Muscle of back (tissue), 11 donors: ENCODE data around the gene PRR7. TPM values are rescaled to one million over a fixed set of nuclear protein-coding genes. Genes with fewer than 3 reads are reported as not detected.

Source experiments
- DNase-seq, 3 donors: peaks; one replicate each; pipeline versions ENCODE4 v3.0.0 to v3.0.0-alpha.2; 2013
- polyA plus RNA-seq, 10 donors: library from polyadenylated mRNA; unstranded; fragments of 120-200 nt; gene quantifications; one replicate each; pipeline ENCODE4 v1.2.1, GENCODE V29; 2013; ENCODE audit not compliant: insufficient read length in 10 of 10

Gene PRR7
- polyA plus RNA-seq, 10 donors, result 0.43 to 1.4 (median 0.78) TPM

DNA sequence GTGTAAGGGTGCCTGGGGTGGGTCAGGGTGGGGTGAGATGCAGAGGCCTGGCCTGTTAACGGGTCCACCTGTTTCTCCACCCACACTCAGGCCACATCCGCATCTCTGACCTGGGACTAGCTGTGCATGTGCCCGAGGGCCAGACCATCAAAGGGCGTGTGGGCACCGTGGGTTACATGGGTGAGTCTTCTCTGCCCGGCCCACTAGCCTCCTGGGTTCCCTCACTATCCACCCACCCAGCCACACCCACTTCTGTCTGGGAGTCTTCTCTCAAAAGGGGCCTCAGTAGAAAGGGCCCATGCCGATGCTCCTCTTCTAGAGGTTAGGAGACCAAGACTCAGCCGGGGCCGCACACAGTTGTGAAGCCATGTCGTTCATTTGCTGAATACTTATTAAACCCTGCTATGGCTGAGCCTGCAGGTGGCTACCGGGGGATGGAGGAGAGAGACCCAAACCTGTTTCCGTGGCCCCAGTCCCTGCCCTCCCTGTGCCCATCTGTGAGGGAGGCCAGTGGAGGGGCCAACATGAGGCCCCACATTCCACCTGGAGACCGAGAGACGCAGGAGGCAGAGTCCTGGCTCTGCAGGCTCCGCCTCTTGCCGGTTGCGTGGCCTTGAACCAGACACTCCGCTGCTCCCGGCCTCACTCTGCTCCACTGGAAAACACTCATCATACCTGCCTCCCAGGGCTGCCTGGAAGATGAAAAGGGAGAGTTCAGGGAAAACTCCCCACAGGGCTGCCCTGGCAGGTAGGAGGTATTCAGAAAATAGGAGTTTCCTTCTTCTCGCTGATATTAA is 11.5 kb upstream of the PRR7 start:
- no peak for DNase-seq

DNA sequence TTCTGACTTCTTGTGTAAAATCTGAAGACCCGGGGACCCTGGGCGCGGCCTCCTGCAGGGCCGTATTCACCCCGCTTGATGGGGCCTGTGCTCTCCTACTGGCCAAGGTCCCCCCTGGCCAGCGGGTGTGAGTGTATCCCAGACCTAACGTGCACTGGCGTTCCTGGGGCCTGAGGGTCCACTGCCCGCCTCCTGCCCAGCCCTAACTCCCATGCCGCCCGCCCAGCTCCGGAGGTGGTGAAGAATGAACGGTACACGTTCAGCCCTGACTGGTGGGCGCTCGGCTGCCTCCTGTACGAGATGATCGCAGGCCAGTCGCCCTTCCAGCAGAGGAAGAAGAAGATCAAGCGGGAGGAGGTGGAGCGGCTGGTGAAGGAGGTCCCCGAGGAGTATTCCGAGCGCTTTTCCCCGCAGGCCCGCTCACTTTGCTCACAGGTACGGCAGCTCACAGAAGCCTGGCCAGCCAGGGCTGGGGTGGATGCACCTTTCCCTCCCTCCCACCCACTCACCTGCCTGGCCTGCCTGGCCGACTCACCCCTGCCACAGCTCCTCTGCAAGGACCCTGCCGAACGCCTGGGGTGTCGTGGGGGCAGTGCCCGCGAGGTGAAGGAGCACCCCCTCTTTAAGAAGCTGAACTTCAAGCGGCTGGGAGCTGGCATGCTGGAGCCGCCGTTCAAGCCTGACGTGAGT is 10.6 kb upstream of the PRR7 start:
- DNase-seq, result no peak

DNA sequence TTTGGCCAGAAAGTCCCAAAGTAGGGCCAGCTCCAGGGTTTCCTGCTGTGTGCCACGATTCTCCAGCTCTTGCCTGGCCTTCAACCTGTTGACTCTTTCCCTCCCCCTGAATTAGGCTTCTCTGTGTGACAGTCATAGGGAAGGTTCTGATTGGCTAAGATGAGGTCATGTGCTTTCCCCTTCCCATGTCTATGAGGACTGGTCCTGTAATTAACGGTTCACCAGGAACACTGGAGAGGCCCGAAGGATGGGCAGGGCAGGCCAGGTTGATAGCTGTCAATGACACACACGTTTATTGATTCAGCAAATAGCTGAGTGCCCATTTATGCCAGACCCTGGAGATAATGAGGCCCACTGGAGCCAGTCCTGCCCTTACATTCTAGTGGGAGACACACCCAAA is 9.0 kb upstream of the PRR7 start:
- DNase-seq, result no peak

DNA sequence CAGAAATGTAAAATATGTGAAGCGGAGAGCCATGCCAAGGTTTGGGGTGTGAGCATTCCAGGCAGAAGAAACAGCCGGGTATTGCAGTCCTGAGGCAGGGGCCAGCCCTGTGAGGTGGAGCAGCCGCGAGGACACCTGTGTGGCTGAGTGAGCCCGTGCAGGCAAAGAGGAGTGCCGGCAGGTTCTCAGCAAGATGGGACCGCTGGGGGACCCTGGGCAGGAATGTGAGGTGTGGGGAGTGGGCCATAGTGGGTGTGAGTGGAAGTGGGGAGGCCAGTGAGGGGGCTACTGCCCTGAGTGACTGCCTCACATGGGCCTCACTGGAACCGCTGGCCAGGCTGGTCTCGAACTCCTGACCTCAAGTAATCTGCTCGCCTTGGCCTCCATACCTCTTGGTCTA is 8.1 kb upstream of the PRR7 start:
- no peak for DNase-seq

DNA sequence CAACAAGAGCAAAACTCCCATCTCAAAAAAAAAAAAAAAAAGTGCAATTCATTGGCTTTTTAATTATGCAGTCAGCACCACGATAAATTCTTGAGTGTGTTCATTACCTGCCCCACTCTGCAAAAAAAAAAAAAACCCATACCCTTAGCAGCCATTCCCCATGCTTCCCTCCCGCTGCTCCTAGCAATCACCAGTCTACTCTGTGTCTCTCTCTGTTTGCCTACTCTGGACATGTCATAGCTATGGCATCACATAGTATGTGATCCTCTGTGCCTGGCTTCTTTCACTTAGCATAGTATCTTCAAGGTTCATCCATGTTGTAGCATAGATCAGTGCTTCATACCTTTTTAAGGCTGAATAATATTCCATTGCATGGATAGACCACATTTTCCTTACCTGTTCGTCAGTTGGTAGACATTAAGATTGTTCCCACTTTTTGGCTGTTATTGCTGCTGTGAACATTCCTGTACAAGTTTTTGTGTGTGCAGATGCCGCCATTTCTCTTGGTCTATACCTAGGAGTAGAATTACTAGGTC is 7.0 kb upstream of the PRR7 start:
- DNase-seq, result no peak

DNA sequence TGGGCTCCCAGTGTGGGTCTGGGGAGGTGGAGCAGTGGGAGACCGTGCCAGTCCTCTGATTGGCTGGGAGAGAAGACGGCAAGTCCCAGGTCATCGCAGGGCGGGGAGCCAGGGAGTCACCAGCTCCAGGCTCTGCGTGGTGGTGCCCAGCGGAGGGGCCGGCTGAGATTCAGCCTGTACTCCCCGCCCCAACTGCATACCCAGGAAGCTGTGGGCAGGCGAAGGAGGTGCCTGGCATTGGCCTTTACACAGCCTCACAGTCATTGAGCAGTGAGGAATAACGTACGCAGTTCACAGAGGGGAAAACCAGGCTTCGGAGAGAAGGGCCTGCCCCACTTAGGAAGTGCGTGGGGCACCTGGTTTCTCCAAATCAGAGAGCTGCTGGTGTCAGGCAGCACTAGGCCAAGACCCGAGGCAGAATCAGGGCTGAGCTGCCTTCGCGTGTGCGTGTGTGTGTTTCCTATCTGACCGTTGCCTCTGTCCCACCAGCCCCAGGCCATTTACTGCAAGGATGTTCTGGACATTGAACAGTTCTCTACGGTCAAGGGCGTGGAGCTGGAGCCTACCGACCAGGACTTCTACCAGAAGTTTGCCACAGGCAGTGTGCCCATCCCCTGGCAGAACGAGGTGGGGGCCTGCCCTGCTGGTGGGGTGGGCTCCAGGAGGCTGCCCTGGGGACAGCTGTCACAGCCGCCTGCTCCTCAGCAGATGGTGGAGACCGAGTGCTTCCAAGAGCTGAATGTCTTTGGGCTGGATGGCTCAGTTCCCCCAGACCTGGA is 6.2 kb upstream of the PRR7 start:
- DNase-seq, result no peak

DNA sequence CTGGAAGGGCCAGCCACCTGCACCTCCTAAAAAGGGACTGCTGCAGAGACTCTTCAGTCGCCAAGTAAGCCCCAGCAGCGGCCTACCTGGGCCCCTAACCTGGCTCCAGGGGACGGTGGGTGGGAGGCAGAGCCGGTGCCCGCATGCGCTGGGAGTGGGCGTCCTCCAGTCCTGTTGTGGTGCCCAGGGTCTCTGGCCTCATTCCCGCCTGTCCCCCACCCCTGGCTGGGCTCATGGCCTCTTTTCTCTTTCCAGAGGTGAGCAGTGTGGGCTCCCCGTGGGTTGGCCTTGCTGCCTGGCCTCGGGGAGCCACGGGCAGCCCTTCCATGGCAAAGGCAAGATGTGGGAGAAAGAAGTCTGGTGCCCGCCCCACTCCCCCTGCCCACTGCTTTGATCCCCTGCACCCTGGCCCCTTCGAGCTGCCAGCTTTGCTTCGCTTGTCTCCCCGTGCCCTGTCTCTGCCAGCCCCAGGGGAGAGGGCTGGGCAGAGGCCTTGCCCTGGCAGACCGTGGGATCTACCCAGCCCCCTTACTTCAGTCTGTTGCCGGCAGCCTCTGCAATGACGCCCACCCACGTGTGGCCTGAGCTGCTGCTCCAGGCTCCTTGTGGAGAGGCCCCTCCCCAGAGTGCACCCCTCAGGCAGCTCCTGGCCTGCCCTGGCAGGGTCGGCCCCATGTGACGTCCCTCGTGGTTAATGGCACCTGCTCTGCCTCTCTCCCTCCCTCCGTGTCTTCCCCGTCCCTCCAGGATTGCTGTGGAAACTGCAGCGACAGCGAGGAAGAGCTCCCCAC is 5.4 kb upstream of the PRR7 start:
- no peak for DNase-seq

DNA sequence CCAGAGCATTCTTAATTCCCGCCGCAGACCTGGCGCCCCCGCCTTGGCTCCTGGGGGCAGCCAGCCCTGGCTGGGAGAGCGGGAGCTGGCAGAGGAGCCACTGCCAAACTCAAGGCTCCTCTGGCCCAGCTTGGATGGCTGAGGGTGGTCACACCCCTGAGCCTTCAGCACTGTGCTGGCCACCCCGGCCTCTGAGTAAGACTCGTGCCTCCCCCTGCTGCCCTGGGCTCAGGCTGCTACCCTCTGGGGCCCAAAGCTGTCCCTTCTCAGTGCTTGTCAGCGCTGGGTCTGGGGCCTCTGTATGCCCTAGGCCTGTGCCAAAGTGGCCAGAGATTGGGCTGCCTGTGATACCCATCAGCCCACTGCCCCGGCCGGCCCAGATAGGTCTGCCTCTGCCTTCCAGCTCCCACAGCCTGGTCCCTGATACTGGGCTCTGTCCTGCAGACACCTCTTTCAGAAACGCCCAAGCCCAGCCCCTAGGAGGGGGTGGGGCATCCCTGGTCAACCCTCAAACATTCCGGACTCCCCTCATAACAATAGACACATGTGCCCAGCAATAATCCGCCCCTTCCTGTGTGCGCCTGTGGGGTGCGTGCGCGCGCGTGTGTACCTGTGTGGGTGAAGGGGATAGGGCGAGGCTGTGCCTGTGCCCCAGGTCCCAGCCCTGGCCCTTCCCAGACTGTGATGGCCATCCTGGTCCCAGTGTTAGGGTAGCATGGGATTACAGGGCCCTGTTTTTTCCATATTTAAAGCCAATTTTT is 4.4 kb upstream of the PRR7 start:
- DNase-seq, result no peak

DNA sequence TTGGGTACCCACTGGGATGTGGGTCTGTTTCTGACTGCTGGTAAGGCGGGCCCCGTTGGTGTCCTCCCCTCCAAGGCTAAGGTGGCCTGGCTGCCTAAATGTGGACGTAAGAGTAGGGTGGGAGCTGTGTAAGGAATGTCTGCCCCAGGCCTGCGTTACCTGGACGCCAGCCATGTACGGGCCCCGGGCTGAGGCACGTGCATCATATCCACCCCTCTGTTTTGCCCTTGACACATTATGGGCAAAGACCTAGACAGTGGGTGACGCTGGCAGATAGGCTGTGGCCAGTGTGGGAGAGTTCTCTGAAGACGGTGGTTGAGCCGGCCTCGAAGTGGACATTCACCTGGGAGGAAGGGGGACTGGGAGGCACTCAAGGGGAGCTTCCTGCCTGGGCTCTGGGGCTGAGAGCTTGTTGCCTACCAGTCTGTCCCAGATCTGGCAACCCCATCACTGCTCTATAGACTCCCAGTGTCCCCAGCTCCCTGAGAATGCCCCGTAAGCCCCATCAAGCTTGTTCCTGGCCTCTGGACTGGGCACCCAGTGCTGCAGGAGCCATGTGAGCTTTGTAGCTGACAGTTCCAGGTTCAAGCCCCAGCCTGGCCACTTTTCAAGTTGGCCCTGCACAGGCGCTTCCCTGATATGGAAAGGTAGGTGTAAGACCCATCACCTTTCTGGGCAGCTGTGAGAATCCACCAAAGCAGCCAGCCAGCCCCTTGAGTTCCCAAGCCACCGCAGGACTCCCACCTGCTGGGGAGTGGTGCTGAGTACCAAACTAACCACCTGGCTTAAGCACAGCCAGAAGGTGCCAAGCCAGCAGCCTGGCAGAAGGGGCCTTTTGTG is 3.2 kb upstream of the PRR7 start:
- no peak for DNase-seq

DNA sequence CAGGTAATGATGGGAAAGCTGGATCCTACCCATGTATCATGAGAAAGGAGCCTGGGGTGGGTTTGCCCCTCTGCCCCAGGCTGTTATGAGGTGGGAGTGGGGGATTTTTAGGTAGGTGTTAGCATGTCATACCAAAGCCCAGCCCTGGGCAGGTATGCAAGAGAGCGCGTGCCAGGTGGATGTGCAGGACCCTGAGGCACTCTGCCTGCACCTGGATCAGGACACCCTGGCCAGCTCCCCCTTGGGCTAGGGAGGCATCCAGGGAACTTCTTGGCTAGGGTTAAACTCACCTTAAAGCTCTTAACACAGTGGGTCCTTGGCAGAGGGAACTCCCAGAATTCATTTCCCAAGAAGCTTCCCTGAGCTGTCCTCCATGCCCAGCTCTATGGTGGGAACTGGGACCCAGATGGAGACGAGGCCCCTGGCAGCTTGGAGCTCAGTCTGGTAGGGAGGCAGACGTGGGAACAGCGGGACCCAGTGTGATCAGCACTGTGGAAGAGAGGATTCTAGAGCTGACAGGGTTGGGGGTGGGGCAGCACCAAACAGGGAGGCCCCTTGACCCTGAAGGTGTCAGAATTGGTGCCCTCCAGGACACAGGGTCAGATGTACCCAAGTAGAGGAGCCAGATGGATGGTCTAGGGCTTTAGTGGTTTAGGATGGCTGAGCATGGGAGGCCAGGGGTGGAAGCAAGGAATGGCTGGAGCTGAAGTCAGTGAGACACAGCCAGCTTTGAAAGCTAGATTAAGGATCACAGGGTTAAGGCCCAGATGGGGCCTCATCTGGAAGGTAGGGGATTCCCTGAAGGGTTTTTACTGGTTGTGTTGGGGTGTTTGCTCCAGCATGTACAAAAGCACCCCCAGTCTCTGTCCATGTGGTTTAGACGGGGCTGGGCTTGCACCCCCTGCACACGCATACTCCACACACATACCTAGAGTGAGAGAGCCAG is 2.2 kb upstream of the PRR7 start:
- no peak for DNase-seq

DNA sequence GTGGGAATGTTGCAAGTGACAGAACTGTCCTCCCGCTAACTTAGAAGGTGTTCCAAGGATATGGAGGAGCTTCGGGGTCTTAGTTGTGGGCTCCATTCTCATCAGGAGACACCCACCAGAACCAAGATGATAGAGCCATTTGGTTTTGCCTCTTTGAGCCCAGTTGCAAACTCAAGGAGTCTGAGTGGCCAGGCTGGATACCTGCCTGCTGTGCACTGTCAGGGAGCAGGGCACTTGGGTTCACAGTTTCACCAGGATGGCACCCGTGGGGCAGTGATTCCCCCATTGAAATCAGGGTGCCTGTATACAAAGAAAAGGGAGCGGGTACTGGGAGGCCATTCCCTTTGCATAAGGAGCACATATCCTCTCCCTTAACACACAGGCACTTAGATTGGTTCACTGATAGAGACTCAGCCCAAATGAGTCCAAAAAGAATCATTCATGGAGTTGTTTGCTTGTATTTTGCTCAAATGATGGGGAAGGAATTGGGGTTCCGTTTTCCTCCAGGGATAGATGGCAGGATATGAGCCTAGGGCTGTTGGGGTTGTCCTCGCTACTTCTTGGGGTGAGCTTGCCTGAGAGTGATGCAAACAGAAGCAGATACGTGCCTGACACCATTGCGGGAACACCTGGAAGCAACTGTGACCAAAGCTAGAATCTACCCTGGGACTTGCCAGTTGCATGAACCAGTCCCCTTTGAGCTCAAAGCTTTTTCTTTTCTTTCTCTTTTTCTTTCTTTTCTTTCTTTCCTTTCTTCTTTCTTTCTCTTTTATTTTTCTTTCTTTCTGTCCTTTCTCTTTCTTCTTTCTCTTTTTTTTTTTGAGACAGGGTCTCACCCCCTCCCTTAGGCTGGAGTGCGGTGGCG is 1.3 kb upstream of the PRR7 start:
- DNase-seq, result no peak

DNA sequence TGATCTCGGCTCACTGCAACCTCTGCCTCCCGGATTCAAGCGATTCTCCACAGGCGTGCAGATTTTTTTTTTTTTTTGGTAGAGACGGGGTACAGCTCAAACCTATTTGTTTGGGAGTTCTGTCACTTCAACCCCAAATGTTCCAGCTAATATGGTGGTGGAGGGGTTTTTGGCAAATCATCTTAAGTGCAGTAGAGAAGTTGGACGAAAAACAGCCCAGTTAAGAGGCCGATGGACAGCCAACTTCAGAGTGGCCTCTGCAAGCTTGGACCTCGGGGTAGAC is 756 bp upstream of the PRR7 start:
- DNase-seq, result no peak

DNA sequence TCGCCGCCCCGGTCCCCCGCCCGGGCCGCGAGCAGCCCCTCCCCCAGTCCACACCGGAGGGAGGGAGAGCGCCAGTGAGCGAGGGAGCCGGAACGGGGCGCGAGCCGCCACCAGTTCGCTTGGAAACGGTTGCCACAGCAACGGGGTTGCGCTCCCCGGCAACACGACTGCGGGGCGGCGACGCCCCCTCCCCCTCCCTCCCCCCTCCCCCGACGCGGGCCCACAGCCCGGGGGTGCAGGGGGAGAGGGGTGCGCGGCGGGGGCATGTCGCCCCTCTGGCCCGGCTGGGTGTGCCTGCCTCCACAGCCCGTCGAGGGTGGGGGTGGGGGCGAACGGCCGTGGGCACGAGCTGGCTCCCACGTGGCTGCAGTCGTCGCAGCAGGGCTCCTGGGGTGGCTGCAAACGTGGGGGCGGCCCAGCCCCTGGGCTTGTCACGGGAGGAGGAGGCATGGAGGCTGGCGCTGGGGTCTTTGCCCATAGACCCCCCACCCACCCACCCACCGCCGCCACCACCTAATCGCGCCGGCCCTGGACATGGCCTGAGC is 524 bp downstream of the PRR7 start:
- DNase-seq, result peak in 2 of 3 donors; percentile 67 to 77

DNA sequence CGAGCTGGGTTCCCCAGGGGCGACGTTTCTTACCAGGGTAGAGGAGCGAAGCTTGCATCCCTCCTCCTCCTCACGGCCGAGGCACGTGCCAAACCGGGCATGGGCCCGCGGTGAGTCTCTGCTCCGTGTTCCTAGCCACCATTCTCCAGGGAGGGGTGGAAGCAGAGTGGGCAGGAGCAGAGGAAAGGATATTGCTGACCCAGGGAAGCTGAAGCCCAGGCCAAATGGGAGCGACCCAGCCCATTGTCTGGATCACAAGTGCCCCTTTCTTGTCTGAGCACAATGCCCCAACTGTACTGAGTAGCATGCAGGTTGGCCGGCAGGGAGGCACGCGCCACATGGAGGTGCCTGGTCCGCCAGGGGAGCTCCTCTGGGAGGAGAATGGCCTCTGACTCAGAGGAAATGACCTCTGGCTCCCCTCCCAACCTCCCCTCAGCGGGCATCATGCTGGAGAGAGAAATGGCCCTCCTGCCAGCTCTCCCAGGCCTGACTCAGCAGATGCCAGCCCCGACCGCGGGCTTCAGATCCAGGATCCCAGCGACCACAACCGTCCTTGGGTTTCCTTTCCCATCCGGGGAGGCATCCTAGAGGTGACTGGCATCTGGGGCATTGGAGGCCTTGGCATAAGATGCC is 1.1 kb downstream of the PRR7 start:
- DNase-seq, result no peak

DNA sequence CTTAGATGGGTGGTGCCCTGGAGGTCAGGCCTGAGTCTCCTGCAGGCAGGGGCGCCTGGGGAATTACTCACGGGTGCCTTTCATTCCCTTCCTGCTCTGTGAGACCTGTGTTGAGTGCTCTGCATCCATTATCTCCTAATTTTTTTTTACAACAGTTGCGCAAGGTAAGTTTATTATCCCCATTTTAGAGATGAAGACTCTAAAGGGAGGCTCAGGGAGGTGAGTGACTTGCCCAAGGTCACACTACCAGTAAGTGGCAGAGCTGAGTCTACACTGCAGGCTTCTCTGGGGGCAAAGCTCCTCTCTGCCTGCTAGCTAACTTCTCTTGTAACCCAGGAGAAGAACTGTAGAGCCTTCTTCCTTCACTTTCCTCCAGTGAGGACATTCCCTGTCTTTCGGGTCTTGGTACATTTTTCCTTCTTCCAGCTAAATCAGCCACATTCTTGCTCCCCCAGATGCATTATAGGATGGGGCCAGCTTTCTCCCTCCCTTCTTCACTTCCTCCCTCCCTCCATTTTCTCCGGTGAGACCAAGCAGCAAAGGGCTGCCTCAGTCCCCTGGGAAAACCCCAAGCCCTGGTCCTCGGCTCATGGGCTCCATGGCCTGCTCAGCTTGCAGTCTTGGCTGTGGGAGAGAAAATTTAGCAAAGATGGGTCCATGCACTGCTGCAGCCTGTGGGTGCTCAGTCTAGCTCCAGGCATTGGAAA is 1.8 kb downstream of the PRR7 start:
- no peak for DNase-seq
